Measurements from ENCODE around the gene KBTBD13.

DNA sequence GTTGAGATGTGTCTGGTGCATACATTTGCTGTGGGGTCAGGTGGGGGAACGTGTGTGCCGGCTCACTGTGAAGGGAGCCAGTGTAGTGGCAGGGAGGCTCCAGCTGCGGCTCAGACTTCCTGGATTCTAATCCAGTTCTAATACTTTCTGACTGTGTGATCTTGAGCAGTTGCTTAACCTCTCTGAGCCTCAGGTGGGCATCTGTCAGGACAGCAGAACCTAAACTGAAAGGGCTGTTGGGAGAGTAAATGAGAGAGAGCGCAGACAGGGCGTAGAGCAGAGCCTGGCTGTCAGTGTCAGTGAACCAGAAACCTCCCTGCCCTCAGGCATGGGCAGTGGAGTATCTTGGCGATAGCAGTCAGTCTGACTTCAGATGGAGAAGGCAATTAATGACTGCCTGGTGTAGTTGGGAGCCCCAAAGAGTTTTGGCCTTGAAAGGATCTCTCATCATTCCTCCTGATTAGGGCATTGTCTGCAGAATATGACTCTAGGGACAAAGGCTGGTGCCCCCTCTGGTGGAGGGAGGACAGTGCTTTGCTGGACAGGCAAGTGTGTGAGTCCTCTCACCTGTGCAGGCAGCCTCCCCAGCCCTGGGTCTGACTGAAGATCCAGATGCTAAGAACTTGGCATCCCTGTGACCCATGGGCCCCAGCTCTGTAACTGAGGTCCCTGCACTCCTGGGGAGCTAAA lies 9.6 kb downstream of the KBTBD13 start:
- TF ChIP-seq, protein P1, sequence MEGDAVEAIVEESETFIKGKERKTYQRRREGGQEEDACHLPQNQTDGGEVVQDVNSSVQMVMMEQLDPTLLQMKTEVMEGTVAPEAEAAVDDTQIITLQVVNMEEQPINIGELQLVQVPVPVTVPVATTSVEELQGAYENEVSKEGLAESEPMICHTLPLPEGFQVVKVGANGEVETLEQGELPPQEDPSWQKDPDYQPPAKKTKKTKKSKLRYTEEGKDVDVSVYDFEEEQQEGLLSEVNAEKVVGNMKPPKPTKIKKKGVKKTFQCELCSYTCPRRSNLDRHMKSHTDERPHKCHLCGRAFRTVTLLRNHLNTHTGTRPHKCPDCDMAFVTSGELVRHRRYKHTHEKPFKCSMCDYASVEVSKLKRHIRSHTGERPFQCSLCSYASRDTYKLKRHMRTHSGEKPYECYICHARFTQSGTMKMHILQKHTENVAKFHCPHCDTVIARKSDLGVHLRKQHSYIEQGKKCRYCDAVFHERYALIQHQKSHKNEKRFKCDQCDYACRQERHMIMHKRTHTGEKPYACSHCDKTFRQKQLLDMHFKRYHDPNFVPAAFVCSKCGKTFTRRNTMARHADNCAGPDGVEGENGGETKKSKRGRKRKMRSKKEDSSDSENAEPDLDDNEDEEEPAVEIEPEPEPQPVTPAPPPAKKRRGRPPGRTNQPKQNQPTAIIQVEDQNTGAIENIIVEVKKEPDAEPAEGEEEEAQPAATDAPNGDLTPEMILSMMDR (IDR thresholded peaks at IDR 0.05), result peak in 4 of 6 experiments; percentile 20 to 40 (median 35)
- no peak for TF ChIP-seq POLR2A (IDR thresholded peaks at IDR 0.05)
